Fibroblast of skin of abdomen (primary cell): Measurements from ENCODE around the gene PAOX.
"Not testable (repeated sequence)": the region's sequence is repeated elsewhere in the genome, so short reads cannot be mapped to it uniquely, and the experiment has no call there.

Experiments used
- DNase-seq: peaks from one replicate; pipeline ENCODE4 v3.0.0-alpha.2; 2013

PAOX gene

DNA sequence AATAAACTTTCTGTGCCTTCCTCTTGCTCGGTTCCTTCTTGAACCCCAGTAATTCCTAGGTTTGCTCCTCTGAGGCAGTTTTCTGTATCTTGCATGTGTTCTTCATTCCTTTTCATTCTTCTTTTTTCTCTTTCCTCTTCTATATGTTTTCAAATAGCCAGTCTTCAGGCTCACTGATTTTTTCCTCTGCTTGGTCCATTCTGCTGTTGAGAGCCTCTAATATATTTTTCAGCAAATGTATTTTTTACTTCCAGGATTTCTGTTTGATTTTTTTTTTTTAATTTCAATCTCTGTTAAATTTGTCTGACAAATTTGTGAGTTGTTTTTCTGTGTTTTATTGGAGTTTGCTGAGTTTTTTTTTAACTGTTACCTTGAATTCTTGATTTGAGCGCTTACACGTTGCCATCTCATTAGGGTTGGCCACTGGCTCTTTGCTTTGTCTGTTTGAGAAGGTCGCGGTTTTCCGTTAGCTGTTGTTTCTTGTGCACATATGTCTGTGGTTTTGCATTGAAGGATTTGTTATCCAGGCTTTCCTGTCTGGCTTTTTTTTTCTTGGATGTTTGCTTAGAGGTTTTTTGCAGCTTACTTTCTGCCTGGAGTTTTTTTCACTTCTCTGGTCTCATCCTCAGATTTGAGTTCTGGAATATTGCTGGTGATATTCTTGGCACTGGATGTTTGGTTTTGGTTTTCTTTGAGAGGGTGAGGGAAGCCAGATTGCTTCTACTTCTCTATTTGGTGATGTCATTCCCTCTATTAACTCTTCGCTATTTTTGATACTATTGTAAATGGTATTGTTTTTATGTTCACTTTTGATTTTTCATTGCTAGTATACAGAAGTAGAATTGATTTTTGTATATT, 32.7 kb downstream of the PAOX start:
- DNase-seq: no peak

DNA sequence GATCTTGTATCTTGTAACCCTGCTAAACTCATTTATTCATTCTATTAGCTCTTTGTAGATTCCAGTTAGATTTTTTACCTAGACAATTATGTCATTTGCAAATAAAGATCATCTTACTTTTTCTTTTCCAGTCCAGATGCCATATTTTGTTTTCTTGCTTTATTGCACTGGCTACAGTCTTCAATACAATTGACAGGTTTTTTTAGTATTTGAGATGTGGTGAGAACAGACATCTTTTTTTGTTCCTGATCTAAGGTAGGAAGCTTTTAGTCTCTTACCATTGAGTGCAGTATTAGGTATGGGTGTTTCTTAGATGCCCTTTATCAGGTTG, 33.3 kb downstream of the PAOX start:
- DNase-seq: no peak

DNA sequence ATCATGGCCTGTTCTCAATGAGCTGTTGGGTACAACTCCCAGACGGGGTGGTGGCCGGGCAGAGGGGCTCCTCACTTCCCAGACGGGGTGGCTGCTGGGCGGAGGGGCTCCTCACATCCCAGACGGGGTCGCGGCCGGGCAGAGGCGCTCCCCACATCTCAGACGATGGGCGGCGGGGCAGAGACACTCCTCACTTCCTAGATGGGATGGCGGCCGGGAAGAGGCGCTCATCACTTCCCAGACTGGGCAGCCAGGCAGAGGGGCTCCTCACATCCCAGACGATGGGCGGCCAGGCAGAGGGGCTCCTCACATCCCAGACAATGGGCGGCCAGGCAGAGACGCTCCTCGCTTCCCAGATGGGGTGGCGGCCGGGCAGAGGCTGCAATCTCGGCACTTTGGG, 35.3 kb downstream of the PAOX start:
- DNase-seq: not testable (repeated sequence)

DNA sequence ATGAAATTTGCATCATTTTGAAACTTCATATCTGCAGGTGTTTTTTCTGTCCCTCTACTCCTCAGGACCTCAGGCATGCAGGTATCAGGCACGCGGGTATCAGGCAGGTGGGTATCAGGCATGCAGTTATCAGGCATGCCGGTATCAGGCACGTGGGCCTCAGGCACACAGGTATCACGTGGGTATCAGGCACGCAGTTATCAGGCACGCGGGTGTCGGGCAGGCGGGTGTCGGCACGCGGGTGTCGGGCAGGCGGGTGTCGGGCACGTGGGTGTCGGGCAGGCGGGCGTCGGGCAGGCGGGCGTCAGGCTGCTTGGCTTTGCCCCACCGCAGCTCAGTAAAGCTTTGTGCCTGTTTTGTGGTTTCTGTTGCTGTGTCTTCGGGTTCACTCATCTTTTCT, 36.7 kb downstream of the PAOX start:
- no peak for DNase-seq

DNA sequence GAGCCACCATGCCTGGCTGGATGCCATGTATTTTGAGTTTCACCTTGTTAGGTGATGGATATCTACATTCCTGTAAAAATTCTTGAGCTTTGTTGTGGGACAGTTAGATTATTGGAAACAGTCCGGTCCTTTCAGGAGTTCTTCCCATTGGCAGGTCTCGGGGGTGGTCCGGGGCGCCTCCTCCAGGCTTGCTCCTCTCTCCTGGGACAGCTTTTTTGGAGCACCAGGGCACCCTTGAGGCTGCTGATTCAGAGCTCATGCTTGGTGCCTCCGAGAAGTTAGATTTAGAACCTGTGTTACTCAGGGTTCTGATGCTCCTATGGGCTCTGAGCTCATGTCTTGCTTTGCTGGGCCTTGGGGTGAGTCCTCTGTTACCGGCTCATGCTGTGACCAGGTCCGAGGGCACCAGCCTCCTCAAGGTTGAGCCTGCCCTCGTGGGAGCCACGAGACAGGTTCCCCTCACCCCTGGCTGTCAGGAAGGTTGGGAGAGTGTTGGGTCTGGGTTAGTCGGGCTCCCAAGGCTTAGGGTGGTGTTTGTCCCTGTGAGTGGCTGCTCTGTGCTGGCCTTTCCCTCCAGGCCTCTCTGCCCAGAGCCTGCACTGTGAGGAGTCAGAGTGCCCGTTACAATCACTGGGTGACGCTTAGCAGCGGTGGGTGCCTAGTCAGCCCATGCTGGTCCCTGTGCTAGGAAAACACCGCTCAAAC, 39.4 kb downstream of the PAOX start:
- DNase-seq: no peak

DNA sequence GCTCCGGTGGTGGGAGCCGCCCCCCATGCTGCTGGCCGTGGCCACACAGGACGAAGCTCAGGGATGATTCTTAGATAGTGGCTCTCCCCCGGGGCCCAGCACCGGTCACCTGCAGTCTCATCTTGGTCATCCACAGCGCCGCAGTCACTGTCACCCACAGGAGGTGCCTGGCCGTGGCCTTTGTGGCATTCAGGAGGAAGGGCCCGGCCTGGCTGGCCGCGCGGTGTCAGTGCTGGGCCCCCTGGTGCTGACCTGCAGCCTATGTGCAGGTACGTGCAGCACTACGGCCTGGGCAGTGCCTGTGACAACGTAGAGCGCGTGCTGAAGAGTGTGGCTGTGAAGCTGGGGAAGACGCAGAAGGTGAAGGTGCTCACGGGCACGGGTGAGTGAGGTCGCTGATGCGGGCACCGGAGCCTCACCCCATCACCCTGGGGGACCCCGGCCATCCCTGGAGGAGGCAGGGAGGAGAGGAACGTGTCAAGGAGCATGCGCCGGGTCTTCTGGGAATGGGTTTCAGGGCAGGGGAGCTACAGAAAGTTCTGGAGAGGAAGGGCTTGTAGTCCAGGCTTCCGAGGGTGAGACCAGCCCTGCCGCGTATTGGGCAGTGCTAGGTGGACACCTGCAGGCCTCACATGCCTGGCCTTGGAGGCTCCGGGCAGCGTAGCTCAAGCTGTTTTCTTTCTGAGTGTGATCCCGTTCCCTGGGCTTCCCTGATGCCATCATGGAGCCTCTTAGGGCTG, 40.3 kb downstream of the PAOX start:
- DNase-seq: no peak

DNA sequence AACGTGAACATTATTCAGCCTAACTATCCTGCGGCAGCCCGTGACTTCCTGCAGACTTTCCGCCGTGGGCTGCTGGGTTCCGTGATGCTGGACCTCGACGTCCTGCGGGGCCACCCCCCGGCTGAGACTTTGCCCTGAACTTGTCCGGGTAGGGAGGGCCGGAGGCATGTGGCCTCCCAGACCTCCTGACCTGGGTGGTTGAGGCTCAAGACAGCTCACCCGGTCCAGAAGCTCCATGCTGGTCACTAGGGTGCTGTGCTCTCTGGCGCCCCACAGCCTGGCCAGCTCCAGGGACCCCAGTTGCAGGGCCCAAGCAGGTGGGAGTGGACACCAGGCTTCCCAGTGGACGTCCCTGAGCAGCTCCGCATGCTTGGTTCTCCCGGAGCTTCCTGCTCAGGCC, 41.0 kb downstream of the PAOX start:
- no peak for DNase-seq

DNA sequence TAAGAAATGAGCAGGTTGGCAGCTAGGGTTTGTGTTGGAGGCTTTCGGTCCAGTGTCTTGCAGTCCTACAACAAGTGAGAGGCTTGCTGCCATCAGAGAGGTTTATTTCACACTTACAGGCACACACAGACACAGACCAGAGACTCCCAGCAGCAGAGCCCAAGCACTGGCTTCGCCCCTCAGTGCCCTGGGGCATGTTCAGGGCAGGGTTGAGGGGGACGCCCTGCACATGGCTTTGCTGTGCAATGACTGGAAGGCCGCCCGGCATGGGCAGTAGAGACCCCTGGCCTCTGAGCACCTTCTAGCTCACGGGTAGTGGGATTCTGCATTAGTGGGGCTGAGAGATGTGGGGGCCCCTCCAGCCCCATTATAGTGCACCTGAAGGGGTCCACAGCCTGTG, 41.5 kb downstream of the PAOX start:
- no peak for DNase-seq

DNA sequence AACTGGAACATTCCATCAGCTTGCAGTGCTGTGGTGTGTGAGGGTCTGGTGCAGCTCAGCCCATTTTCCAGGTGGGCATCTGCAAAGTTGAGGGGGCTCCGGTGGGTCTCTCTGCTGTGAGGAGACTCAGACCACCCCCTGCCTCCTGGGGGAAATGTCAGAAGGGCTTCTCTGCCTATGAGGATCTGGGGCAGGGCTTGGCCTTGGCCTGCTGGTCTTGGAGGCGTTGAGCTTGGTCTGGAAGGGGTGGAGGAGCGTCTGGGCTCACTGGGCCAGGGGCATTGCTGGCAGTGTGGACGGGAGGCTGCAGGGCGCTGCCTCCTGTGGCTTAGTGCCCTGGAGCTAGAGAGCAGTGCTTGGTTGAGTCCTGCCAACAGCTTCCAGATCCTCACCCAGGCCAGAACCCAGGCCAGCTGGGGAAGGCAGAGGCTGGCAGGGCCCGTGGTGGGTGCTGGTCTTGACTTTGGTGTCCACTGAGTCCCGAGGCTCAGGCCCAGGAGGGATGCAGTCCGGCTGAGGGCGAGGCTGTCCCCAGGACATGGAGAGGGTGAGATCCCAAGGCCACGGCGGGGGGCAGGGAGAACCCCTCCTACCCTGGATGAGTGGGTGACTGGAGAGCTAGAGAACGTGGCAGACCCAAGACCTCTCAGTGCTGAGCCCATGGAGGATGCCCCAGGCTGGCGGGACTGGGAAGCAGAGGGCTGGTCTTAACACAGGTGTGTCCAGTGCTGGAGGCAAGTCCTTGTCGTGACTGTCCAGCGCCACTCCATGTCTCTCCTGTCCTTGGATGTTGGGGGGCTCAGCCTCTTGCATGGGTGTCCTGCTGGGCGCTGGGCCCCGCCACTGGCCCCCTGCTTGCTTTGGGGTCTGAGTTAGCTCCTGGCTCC, 42.5 kb downstream of the PAOX start:
- no peak for DNase-seq

DNA sequence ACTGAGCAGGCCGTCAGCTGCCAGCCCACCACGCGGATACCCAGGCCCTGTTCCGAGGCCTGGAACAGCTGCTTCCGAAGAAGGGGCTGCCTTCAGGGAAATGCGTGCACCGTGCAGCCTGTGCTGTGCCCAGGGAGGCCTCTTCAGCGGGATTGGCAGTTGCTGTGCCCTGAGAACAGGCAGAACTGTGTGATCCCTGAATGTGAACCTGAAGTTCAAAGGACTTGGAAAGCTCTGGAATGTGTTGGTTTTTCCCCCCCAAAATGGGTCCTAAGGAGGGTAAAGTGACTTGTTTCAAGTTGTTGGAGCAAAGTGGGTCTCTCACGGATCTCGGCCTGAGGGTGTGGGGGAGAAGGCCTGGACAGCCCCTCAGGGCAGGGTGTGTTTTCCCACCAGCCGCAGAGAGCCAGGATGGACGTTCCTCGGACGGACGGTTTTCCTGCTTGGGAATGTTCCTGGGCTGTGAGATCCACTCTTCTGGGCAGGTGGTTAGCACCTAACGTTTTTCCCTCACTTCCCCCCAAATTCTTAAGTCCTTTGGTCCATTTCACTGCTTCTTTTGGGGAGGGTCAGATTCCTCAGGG, 43.3 kb downstream of the PAOX start:
- no peak for DNase-seq

DNA sequence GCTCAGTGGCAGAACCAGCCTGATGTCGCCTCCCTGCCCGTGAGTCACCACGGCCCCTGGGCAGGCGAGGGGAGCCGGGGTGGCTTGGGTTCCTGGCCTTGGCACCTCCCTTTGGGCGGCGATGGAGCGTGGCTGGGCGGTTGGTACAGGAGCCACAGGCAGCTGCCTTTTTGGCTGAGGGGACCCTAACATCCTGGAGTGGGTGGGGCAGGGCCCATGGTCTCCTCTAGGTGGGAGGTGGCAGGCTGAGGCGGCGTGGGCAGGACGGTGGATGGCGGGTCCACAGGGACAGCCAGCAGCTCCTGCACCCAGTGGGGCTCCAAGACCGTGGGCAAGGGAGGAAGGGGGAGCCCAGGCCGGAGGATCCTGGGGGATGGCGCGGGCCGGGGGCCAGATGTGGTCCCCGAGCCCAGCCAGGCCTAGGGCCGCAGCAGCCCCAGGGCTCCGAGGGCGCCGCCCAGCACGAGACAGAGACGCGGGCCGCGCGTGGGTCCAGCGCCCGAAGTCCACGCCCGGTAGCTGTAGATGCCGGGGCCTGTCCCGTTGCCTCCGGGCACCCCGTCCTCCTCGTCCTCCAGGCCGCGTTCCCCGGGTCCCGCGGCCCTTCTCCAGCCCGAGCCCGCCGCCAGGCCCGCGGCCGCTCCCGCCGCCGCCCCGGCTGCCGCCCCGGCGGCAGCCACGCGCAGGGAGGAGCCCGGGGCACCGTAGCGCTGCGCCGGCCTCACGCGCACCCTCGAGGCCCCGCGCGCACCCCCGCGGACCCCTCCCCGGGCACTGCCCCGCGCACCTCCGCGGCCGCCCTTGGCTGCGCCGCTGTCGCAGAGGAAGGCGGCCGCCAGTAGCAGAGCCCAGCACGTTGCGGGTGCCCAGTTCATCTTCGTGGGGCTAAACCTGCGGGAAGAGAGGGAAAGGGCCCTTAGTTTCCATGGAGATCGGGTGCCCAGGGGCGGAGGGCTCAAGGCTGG, 44.0 kb downstream of the PAOX start:
- no peak for DNase-seq

DNA sequence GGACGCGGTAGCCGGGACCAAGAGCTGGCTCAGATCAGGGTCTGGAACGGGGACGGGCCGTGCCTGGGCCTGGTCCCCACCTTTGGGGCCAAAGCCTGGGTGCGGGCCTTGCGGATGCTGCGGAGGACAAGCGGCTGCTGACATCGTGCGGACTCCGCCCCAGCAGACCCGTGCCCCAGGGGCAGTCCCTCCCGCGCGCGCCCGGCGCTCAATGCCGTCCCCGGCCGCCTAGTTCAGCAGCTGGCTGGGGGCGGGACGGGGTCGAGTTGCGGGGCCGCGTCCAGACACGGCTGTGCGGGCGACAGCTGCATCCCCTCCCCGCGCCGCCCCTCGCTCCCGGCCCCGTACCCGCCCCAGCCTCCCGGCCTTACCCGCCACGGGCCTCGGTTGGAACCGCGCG, 45.0 kb downstream of the PAOX start:
- not testable (repeated sequence) for DNase-seq

DNA sequence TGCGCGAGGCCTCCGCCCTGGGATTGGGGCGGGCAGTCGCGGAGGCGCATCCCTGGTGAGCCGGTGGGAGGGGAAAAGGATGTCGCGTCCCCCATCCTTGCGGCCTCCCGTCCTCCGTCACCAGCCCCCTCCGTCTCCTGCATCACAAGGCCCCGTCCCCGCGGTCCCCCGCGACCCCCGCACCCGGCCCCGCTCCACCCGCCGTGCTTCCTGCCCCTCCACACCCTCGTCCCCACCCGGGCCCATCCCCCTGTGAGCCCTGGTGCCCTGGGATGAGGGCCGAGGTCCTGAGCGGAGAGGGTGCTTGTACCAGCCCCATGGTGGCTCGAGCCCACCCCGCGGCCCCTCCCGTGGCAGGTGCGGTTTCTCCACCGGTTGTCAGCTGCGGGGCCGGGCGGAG, 45.5 kb downstream of the PAOX start, which contains the start of gene SPRN:
SPRN (minus strand) TSS at position 25 of the 400 bp plus-strand sequence. CDS start 944 bp downstream, outside the sequence.
- not testable (repeated sequence) for DNase-seq

DNA sequence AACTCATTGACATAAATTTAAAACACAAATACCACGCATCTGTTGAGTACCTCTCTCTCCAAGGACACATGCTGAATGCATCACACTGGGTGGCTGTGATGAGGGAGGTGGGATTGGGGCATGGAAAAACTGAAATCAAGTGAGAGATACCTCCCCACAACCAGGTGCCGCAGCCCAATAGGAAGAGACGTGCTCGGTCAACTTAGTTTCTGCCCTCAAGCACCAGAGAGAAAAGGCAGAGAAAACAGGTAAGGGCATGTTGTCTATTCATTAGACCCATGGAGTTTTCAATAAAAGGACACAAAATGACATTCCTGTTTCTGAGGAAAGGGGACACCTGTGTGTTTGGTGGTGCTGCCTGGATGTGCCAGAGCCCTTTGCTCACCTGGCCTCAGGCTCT, 50.5 kb downstream of the PAOX start:
- not testable (repeated sequence) for DNase-seq

DNA sequence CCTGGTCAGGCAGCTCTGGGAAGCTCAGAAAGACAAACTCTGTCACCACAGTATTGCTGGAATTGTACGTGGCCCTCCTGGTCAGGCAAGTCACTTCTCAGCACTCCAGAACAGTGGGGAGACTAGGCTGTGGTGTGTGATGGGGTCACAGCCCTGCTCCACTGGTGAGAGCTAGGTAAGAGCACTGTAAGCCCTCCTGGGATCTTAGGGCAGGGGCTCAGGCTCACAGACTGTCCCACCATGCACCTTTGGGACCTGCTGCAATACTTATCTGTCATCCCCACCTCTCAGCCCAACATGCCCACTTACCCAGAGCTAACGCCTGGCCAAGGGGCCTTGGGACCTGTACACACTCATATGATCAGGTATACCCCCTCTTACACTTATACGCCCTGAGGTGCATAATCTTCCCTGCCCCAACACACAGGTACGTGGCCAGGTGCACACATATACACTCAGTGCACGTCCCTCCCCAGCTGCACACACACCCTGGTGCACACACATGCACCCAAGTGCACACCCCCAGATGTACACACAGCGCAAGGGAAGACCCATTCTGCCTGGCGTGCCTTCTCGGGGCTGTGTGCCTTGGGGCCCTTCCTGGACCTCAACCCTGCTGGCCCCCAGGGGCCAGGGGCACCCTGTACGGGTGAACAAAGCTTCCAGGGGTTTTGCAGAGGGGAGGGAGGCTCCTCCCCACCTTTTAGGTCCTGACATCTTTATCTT, 53.0 kb downstream of the PAOX start:
- DNase-seq: not testable (repeated sequence)

DNA sequence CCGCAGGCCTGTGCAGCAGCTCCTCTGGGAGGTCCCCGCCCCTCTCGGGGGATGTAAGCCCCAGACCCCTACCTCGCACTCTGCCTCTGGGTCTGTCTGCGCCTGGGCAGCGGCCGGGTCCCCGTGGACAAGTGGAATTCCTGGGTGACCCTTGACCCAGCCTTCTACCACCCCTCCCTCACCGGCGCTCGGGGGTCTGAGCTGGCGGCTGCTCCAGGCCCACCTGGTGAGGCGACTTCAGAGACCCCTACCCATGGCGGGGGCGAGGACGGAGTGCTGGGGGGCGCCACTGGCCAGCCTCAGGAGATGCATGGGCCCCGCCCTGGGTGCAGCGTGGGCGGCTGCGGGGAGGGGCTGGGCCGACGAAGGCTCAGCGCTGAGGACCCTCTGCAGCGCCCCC, 53.7 kb downstream of the PAOX start:
- DNase-seq: not testable (repeated sequence)

DNA sequence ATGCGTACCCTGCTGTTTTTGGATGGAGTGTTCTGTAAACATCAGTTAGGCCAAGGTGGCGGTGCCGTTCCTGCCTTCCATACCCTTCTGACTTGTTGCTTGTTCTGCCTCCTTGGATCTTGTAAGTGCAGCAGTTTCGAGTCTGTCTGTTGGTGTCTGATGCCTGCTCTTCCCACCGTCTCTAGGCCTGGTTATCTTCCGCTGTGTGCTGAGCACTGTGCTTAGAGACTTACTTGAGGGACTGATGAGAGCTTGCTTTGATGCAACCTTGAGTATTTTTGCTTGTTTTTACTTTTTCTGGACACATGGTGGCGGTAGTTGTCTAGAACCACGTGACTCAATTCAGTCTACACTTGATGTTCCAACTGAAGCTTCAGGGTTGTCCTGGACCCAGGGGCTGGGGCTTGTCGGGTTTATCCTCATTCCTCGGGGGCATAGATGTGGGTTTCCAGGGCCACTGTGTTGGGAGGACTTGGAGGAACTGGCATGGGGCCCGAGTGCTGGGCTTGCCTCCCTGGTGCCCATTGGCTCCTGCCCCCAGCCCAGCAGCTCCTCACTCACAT, 59.7 kb downstream of the PAOX start:
- DNase-seq: no peak

DNA sequence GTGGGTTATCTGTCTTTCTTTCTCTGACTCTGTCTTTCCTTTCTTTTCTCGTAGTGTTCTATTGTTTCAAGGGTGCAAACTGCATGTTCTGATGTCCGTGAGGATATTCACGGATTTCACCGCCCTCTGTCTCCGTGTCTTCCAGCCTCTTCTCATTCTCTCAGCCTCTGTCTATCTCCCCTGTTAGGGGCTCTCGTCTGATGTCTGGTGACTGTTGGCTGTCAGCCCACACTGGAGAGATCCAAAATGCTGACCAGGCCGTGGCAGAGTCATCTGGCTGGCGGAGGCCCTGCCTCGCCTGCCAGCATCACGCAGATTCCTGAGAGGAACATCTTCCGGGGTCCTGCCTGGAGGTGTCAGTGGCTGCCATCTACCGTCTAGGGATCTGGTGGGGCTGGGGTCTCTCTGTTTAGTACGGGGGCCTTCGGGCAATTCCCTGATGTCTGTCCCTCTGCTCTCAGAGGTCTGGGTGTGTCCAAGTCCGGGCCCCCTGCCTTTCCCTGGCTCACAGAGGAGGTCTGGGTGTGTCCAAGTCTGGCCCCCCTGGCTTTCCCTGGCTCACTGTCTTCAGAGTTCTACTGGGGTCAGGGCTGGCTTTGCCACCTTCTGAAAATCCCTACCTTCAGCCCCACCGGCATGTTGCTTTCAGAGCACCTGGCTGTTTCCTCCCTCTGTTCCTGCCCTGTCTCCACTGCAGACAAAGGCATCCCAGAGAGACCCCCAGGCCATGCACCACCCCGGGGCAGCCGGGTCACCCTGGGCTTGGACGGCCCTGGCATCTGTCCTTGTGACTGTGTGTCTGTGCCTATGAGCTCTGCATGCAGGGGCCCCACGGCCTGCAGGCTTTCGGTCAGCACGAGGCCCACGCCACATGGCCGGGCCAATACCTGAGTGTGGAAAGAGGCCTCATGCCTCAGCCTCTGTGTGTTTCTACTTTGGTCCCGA, 60.7 kb downstream of the PAOX start:
- no peak for DNase-seq
